OCI-LY1 (cell line): ENCODE measurements around the gene CPN1.
A peak's percentile ranks its signal among the peaks of the same experiment; 100 is the strongest.

Experiments used
- H2AFZ ChIP-seq: fragments of 200-600 bp; sonication (generic), shearing (Covaris generic); 2 replicates; pipeline ENCODE4 v1.6.0; 2014; ENCODE audit warnings: antibody characterized with exemption, mild to moderate bottlenecking, low read length
- H3F3A ChIP-seq: fragments of 200-600 bp; sonication (generic), shearing (Covaris generic); 2 replicates; pipeline ENCODE4 v1.6.0; 2014; ENCODE audit warnings: mild to moderate bottlenecking, antibody characterized with exemption, low read length, moderate library complexity; ENCODE audit not compliant: insufficient read depth
- H3K27ac ChIP-seq: fragments of 200-600 bp; sonication (generic); 2 replicates; pipeline ENCODE4 v1.5.1; 2014; ENCODE audit warnings: low read length, mixed run types, mild to moderate bottlenecking, low read depth; ENCODE audit not compliant: poor library complexity, severe bottlenecking
- H3K27me3 ChIP-seq: fragments of 200-600 bp; sonication (generic); 2 replicates; pipeline ENCODE4 v1.6.0; 2014; ENCODE audit warnings: antibody characterized with exemption, mild to moderate bottlenecking, low read length, moderate library complexity; ENCODE audit not compliant: insufficient read depth
- H3K36me3 ChIP-seq: fragments of 200-600 bp; sonication (generic); 2 replicates; pipeline ENCODE4 v1.6.1; 2014; ENCODE audit warnings: mild to moderate bottlenecking, antibody characterized with exemption, low read length, moderate library complexity, mixed read lengths; ENCODE audit not compliant: insufficient read depth
- H3K4me1 ChIP-seq: fragments of 200-600 bp; sonication (generic); 2 replicates; pipeline ENCODE4 v1.5.1; 2014; ENCODE audit warnings: mild to moderate bottlenecking, low read length, moderate library complexity; ENCODE audit not compliant: insufficient read depth, severe bottlenecking
- H3K4me2 ChIP-seq: fragments of 200-600 bp; sonication (generic), shearing (Covaris generic); 2 replicates; pipeline ENCODE4 v1.6.1; 2014; ENCODE audit warnings: low read length
- H3K4me3 ChIP-seq: fragments of 200-600 bp; sonication (generic); 2 replicates; pipeline ENCODE4 v1.5.1; 2014; ENCODE audit warnings: low read length, low read depth, mild to moderate bottlenecking, mixed read lengths; ENCODE audit not compliant: poor library complexity, severe bottlenecking
- H3K79me2 ChIP-seq: fragments of 200-600 bp; shearing (Covaris generic); 2 replicates; pipeline ENCODE4 v1.6.1; 2016; ENCODE audit warnings: mixed run types, low read length, mixed read lengths; ENCODE audit not compliant: insufficient read depth
- H3K9ac ChIP-seq: fragments of 200-600 bp; sonication (generic), shearing (Covaris generic); 2 replicates; pipeline ENCODE4 v1.6.1; 2014; ENCODE audit warnings: mild to moderate bottlenecking, low read length, mixed read lengths
- H3K9me2 ChIP-seq: fragments of 200-600 bp; sonication (generic), shearing (Covaris generic); 2 replicates; pipeline ENCODE4 v1.6.1; 2014; ENCODE audit warnings: low read depth, mild to moderate bottlenecking, low read length, mixed read lengths
- H3K9me3 ChIP-seq: fragments of 200-600 bp; shearing (Covaris generic); 2 replicates; pipeline ENCODE4 v1.6.1; 2014; ENCODE audit warnings: low read length, mixed read lengths
- H4K20me1 ChIP-seq: fragments of 200-600 bp; sonication (generic), shearing (Covaris generic); 2 replicates; pipeline ENCODE4 v1.6.0; 2016; ENCODE audit warnings: mild to moderate bottlenecking, low read length; ENCODE audit not compliant: insufficient read depth
- EZH2 ChIP-seq: fragments of 200-600 bp; sonication (generic), shearing (Covaris generic); IDR thresholded peaks from 2 replicates; pipeline ENCODE4 v1.8.0; 2017; ENCODE audit warnings: borderline replicate concordance, mixed run types, mild to moderate bottlenecking, antibody characterized with exemption, low read length, moderate library complexity, mixed read lengths
- TF ChIP-seq, protein P1 (sequence below): fragments of 200-600 bp; sonication (generic), shearing (Covaris generic); IDR thresholded peaks from 2 replicates; pipeline ENCODE4 v1.5.1; 2017; ENCODE audit warnings: mild to moderate bottlenecking, antibody characterized with exemption, low read length, moderate library complexity, mixed read lengths

The CPN1 gene

DNA sequence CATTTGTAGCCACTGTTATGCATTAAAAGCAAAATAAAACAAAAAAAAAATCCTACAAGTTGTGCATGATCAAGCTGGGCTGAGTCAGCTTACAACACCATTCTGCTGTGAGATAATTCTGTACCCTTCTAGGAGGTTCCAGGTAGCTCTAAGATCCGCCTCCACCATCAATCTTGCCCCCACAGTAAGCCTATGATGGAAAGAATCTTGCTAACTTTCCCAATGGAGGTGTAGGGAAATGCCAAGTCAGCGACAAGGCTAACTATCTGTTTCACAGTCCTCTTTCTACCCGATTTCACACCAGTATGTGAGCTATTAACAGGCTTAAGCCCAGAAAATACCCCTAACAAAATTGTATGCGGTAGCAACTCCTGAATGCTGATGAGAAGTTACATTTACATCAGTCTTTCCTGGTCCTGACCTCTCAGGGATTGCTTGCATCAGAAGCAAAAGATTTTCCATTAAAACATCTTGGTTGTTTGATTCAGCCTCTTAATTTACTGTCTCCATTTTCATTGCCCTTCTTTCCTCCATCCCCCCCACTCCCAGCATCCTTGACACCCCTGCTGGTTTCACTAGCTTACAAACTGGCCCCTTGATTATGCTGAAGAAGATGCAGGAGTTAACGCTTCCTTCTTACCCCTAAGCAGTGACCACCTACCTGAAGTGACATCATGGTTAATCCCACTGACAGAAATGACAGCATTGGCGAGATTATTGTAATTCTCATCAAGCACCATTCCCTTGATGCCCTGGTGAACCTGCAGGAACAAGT is 27.8 kb downstream of the CPN1 start:
- Histone ChIP-seq H3F3A (no peaks in the 10 kb centered on the region), H2AFZ (no peak overlapping the region), H4K20me1 (no peaks in the 10 kb centered on the region), H3K9me2 (no peaks in the 10 kb centered on the region), H3K4me2 (no peak overlapping the region), H3K4me3 (no peak overlapping the region), H3K9ac (no peak overlapping the region), H3K9me3 (no peaks in the 10 kb centered on the region), H3K36me3 (no peaks in the 10 kb centered on the region), H3K27ac (no peak overlapping the region), H3K79me2 (no peaks in the 10 kb centered on the region), H3K27me3 (no peaks in the 10 kb centered on the region), H3K4me1 (no peaks in the 10 kb centered on the region)
- TF ChIP-seq, protein P1, sequence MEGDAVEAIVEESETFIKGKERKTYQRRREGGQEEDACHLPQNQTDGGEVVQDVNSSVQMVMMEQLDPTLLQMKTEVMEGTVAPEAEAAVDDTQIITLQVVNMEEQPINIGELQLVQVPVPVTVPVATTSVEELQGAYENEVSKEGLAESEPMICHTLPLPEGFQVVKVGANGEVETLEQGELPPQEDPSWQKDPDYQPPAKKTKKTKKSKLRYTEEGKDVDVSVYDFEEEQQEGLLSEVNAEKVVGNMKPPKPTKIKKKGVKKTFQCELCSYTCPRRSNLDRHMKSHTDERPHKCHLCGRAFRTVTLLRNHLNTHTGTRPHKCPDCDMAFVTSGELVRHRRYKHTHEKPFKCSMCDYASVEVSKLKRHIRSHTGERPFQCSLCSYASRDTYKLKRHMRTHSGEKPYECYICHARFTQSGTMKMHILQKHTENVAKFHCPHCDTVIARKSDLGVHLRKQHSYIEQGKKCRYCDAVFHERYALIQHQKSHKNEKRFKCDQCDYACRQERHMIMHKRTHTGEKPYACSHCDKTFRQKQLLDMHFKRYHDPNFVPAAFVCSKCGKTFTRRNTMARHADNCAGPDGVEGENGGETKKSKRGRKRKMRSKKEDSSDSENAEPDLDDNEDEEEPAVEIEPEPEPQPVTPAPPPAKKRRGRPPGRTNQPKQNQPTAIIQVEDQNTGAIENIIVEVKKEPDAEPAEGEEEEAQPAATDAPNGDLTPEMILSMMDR, result no peak
- TF ChIP-seq EZH2, result no peak

- Histone ChIP-seq H3K4me3 (no peak overlapping the region), H3K9ac (no peak overlapping the region), H3K27ac (no peak overlapping the region), H3K79me2 (no peaks in the 10 kb centered on the region), H3K9me3 (no peaks in the 10 kb centered on the region), H3K27me3 (no peaks in the 10 kb centered on the region), H4K20me1 (no peaks in the 10 kb centered on the region), H3K4me2 (no peak overlapping the region), H3K4me1 (peaks cover 6% of the 10 kb centered on the region), H3F3A (no peaks in the 10 kb centered on the region), H2AFZ (no peak overlapping the region), H3K9me2 (no peaks in the 10 kb centered on the region), H3K36me3 (no peaks in the 10 kb centered on the region)
- TF ChIP-seq EZH2, result no peak
- TF ChIP-seq, protein P1, result peak; percentile 69
Observed at GRCh38 chr10:100046021-100046486, 35.6 kb downstream of the CPN1 start.

DNA sequence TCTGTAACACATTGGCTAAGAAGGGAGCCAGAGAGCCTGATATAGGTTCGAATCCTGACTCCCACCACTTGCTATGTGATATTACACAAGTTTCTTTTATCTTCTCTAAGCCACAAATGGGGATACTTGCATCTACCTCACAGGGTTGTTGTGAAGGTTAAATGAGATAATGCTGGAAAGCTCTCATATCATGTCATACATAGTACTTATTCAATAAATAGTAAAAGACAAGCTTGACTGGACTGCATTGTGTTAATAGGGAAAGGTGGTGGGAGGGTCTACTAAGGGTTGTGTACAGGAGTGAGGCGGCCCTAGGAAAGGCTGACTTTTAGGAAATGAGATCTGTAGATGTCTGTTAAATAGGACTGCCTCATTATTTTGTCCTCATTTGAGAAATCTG is 36.1 kb downstream of the CPN1 start:
- Histone ChIP-seq H3K4me2 (no peak overlapping the region), H3K79me2 (no peaks in the 10 kb centered on the region), H3K36me3 (no peaks in the 10 kb centered on the region), H3K27me3 (no peaks in the 10 kb centered on the region), H3K27ac (no peak overlapping the region), H3K4me3 (no peak overlapping the region), H3F3A (no peaks in the 10 kb centered on the region), H3K9me3 (no peaks in the 10 kb centered on the region), H2AFZ (no peak overlapping the region), H3K9ac (no peak overlapping the region), H4K20me1 (no peaks in the 10 kb centered on the region), H3K4me1 (peaks cover 6% of the 10 kb centered on the region), H3K9me2 (no peaks in the 10 kb centered on the region)
- TF ChIP-seq, protein P1, result no peak
- TF ChIP-seq EZH2, result no peak
